Gastroesophageal sphincter (tissue), 4 donors: ENCODE results near the gene TDRD10. TPM values are rescaled to one million over a fixed set of nuclear protein-coding genes. Genes with fewer than 3 reads are reported as not detected.
A peak's percentile ranks its signal among the peaks of the same experiment; 100 is the strongest.

Experiments used
- ATAC-seq: fragments of 150-250 bp; one replicate; pipeline ENCODE4 v1.9.1; 2016; ENCODE audit warnings: mild to moderate bottlenecking, moderate library complexity
- H3K27ac ChIP-seq, 4 donors: fragments of 200-600 bp; sonication (generic) in 3 of 4; 1 replicate in 3 of 4; 2 replicates in 1 of 4; pipeline ENCODE4 v1.5.1; 2016 to 2019
- H3K27me3 ChIP-seq: fragments of 200-600 bp; sonication (generic); one replicate; pipeline ENCODE4 v1.5.1; 2019
- H3K36me3 ChIP-seq, 2 donors: fragments of 200-600 bp; sonication (generic); one replicate each; pipeline ENCODE4 v1.5.1; 2019; ENCODE audit warnings: control low read depth in 1 of 2
- H3K4me1 ChIP-seq, 3 donors: fragments of 200-600 bp; sonication (generic); 1 replicate in 2 of 3; 2 replicates in 1 of 3; pipeline ENCODE4 v1.5.1; 2016 to 2019; ENCODE audit warnings: control low read depth in 2 of 3
- H3K4me3 ChIP-seq, 2 donors: fragments of 200-600 bp; sonication (generic); one replicate each; pipeline ENCODE4 v1.5.1; 2019; ENCODE audit warnings: mild to moderate bottlenecking in 1 of 2, moderate library complexity in 1 of 2
- H3K9me3 ChIP-seq, 3 donors: fragments of 200-600 bp; sonication (generic); one replicate each; pipeline ENCODE4 v1.5.1; 2017 to 2019; ENCODE audit warnings: control low read depth in 2 of 3
- CTCF ChIP-seq, 4 experiments: fragments of 200-600 bp in 2 of 4; fragments of 450-650 bp in 2 of 4; sonication (generic) in 1 of 4; IDR thresholded peaks; one replicate each; pipeline ENCODE4 v1.5.1; 2017 to 2019; ENCODE audit warnings: antibody characterized with exemption in 4 of 4, mild to moderate bottlenecking in 2 of 4, moderate library complexity in 2 of 4
- EP300 ChIP-seq: sonication (generic); formaldehyde crosslinking; IDR thresholded peaks from one replicate; pipeline ENCODE4 v1.6.1; 2017; ENCODE audit warnings: antibody characterized with exemption, mild to moderate bottlenecking
- POLR2A ChIP-seq, 2 donors: fragments of 450-650 bp; IDR thresholded peaks; one replicate each; pipeline ENCODE4 v1.6.1; 2017; ENCODE audit warnings: antibody characterized with exemption in 2 of 2, mild to moderate bottlenecking in 2 of 2, moderate library complexity in 1 of 2
- POLR2AphosphoS5 ChIP-seq: sonication (generic); formaldehyde crosslinking; IDR thresholded peaks from one replicate; pipeline ENCODE4 v1.6.1; 2017; ENCODE audit warnings: antibody characterized with exemption
- WGBS, 2 donors: methylation state at CpG; one replicate each; pipeline ENCODE4 v1.1.5; 2018; ENCODE audit warnings: low coverage in 1 of 2; 5-methylcytosine and 5-hydroxymethylcytosine counted together
- total RNA-seq, 4 donors: library from RNA; depleted of rRNA; stranded (reverse); fragments of >200 nt; gene quantifications; one replicate each; pipeline ENCODE4 v1.1.0, GENCODE V29; 2016

The TDRD10 gene
- total RNA-seq, 4 donors from 2014 or later = 1.4 to 3.3 (median 2.8) TPM

- peak; percentile 69 for ATAC-seq
- H3K36me3 ChIP-seq = peaks cover 0 to 5% of the 10 kb centered on the region in 2 donors
- H3K27ac ChIP-seq = peak overlapping the region in 3 of 4 donors; percentile 12 to 43 (median 35)
- 43 to 45% methylated on average over 2 to 5 of the region's 8 CpGs for WGBS, 2 donors
- peaks cover 0 to 38% (median 0%) of the 10 kb centered on the region in 3 donors for H3K4me1 ChIP-seq
- no peaks in the 10 kb centered on the region for H3K9me3 ChIP-seq
- no peak for TF ChIP-seq CTCF (IDR thresholded peaks at IDR 0.05)
- no peak for TF ChIP-seq EP300
- no peak for TF ChIP-seq POLR2AphosphoS5
- no peak for TF ChIP-seq POLR2A (IDR thresholded peaks at IDR 0.05)
- peaks cover 30% of the 10 kb centered on the region for H3K27me3 ChIP-seq
- no peak overlapping the region for H3K4me3 ChIP-seq
These were observed 8.7 kb upstream of the TDRD10 start for GRCh38 chr1:154493276-154493675.

GRCh38 chr1:154495496-154496273 lies 6.3 kb upstream of the TDRD10 start:
- no peak overlapping the region for H3K4me3 ChIP-seq
- 65 to 68% methylated on average over 8 of the region's 8 CpGs for WGBS, 2 donors
- H3K4me1 ChIP-seq = peaks cover 0 to 26% (median 0%) of the 10 kb centered on the region in 3 donors
- H3K36me3 ChIP-seq = no peaks in the 10 kb centered on the region
- TF ChIP-seq EP300 (no peak), POLR2A (IDR thresholded peaks at IDR 0.05) (no peak), POLR2AphosphoS5 (no peak), CTCF (IDR thresholded peaks at IDR 0.05) (no peak)
- no peak for ATAC-seq
- H3K27ac ChIP-seq = peak overlapping the region in 1 of 4 donors; percentile 2
- H3K27me3 ChIP-seq = peaks cover 50% of the 10 kb centered on the region
- H3K9me3 ChIP-seq = no peaks in the 10 kb centered on the region

- Histone ChIP-seq H3K27ac (peak overlapping the region in 3 of 4 donors; percentile 2 to 23 (median 2)), H3K9me3 (no peaks in the 10 kb centered on the region), H3K36me3 (no peaks in the 10 kb centered on the region), H3K27me3 (peaks cover 53% of the 10 kb centered on the region), H3K4me3 (no peak overlapping the region), H3K4me1 (peaks cover 0 to 30% (median 2%) of the 10 kb centered on the region in 3 donors)
- no peak for ATAC-seq
- WGBS, 2 donors = 59 to 94% methylated on average over 2 to 5 of the region's 5 CpGs
- TF ChIP-seq EP300 (no peak), POLR2A (IDR thresholded peaks at IDR 0.05) (no peak), CTCF (IDR thresholded peaks at IDR 0.05) (no peak), POLR2AphosphoS5 (no peak)
These were observed 5.6 kb upstream of the TDRD10 start for GRCh38 chr1:154496383-154496782.

DNA sequence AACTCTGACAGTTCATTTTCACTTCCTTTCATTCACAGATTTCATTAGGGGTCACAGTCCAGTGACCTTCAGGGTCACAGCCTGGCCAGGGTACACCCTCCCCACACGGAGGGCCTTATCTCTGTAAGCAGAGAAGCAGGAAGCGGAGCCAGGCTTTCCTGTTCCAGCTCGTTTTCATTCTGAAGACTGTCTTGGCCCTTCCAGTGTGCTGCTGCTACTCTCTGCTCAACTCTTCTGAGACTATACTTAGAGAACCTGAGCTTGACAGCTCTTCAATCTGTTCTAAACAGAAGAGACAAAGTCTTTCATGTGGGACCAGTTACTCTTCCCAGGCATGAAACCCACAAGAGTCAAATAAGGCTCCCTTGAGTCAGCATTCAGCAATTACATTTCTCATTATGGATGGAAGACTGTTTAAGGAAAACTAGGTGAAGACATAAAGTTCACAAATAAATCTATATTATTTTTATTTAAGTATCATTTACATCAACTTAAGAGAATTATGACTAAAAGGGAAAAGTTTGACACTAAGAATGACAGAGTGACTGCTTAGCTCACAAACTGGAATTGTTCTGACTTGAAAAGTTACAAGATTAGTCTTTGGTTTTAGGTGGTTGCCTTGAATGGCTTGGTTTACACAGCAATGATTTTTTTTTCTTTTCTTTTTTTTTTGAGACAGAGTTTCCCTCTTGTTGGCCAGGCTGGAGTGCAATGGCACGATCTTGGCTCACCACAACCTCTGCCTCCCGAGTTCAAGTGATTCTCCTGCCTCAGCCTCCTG lies 4.8 kb upstream of the TDRD10 start:
- WGBS, 2 donors = 51 to 56% methylated on average over 3 to 5 of the region's 5 CpGs
- peaks cover 53% of the 10 kb centered on the region for H3K27me3 ChIP-seq
- TF ChIP-seq POLR2AphosphoS5 (no peak), EP300 (no peak), POLR2A (IDR thresholded peaks at IDR 0.05) (no peak), CTCF (IDR thresholded peaks at IDR 0.05) (no peak)
- ATAC-seq = no peak
- no peaks in the 10 kb centered on the region for H3K36me3 ChIP-seq
- H3K4me3 ChIP-seq = no peak overlapping the region
- H3K4me1 ChIP-seq = peaks cover 0 to 33% (median 6%) of the 10 kb centered on the region in 3 donors
- peak overlapping the region in 1 of 4 donors; percentile 1 for H3K27ac ChIP-seq
- no peaks in the 10 kb centered on the region for H3K9me3 ChIP-seq
